ENCODE data around the gene RSPO1.

The RSPO1 gene

DNA sequence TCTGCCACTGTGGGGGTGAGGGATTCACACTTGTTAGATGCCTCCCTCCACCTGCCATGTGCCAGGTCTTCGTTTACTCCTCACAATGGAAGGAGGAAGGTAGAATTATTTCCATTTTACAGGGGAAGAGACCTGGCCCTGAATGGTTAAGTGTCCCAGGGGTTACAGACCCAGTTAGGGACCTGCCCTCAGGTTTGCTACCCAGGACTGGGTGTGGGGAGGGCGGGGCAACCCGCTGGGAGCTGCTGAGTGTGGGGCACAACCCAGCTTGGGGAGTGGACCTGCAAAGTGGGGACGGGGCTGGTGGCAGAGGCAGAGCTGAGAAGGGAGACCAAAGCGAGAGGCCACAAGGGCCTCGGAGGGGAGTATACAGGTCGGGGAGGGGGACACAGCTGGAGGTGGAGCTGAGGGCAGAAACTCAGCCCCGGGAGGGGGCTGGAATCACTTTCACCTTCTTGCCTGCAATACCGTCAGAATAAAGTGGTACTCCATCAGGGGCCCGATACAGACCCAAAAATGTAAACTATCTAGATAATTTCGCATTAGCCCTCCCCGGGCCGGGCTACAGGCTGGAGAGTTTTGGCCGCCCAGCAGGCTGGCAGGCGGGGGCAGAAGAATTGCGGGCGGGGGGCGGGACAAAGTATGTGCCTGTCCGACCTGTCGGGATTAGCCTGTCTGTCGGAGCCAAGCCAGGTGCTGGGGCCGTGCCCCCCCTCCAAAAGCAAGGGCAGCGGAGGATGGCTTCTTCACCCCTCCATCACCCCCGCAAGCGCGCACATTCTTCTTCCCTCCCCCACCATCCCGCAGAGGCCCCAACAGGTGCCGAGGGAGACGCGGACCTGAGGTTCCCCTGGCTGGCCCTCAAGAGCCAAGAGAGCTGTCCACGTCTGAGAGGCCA, 1.4 kb downstream of the RSPO1 start:
- DNase-seq (ENCODE audit: low read depth), result no peak
- no peak overlapping the region for H3K4me3 ChIP-seq (ENCODE audit: control insufficient read depth, low read depth, low read length)
- no peak for TF ChIP-seq CTCF (IDR thresholded peaks at IDR 0.05; ENCODE audit: control insufficient read depth, insufficient read depth, low read depth, low read length, missing control alignments)

- no peak overlapping the region for H3K4me3 ChIP-seq (ENCODE audit: control insufficient read depth, low read depth, low read length)
- no peak for DNase-seq (ENCODE audit: low read depth)
- no peak for TF ChIP-seq CTCF (IDR thresholded peaks at IDR 0.05; ENCODE audit: control insufficient read depth, insufficient read depth, low read depth, low read length, missing control alignments)
These were observed 3.7 kb downstream of the RSPO1 start for GRCh38 chr1:37631036-37631435.

DNA sequence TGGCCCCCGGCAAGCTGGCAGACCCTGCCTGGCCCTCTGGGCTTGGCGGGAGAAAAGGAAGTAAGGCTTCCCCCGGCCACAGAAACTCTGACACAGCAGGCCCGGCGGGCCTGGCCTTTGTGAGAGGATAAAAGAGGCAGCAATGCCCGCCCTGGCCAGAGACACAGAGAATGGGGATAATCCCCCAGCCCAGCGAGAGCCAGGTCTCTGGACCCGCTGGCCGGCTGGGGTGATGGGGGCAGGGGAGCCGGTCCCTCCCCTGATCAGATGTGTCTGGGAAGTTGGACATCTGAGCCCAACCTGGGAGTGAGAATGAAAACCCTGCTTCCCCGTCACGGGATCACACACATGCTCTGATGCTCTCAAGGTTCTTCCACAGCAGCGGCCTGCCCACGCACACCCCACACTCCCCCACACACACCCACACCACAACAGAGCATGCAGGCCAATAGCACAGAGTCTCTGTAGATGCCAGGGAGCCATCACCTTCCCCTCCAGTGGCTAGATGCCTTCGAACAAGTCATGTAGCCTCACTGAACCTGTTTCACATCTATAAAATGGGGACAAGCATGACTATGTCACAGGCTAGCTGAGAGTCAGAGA, 4.2 kb downstream of the RSPO1 start:
- H3K4me3 ChIP-seq (ENCODE audit: control insufficient read depth, low read depth, low read length), result no peak overlapping the region
- no peak for DNase-seq (ENCODE audit: low read depth)
- TF ChIP-seq CTCF (IDR thresholded peaks at IDR 0.05; ENCODE audit: control insufficient read depth, insufficient read depth, low read depth, low read length, missing control alignments), result no peak

DNA sequence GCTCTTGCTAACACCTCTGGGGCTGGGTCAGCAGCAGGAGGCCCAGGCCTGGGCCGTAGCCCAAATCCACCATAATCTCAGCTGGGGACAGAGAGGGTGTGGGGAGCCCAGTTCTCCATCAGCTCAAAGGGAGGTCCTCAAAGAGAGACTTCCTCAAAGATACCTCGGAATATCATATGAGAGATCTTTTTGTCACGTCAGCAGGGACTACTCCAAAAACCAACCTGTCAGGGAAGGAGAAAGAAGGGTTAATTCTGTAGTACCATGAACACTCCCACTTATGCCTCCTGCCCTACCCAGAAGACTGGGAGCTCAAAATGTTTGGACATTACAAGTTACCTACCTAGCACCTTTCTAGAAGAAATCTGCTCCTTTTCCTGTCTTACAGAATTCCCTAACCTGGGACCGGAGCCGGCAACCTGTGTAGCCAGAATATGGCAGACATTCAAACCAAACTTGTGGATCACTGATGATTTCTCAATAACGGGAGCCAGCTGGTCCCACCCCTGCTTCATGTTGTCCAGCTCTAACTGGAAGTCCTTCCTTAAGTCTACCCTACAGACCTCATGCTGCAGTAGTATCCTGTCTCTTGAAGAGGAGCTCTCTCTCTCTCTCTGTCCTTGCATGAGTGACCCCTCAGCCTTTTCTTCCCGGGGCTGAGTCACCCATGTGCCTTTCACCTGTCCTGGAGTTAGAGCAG, 4.8 kb downstream of the RSPO1 start:
- H3K4me3 ChIP-seq (ENCODE audit: control insufficient read depth, low read depth, low read length), result no peak overlapping the region
- no peak for TF ChIP-seq CTCF (IDR thresholded peaks at IDR 0.05; ENCODE audit: control insufficient read depth, insufficient read depth, low read depth, low read length, missing control alignments)
- no peak for DNase-seq (ENCODE audit: low read depth)

DNA sequence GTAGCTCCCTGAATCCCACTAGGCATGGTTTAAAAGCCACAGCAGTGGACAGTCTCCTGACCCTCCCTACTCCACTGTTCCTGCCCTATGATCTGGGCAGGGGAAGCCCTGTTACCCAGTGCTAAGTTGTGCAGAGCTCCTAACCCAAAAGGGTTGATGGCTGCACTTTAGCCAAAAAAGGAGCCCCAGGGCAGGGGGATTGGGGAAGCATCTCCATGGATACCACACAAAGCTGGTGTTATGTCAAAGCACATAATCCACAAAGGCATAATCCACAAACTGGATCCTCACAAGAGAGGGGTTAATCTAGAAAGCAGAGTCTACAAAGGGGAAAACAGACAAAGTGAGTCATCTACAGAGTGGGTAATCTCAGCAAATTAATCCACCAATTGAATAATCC, 5.7 kb downstream of the RSPO1 start:
- DNase-seq (ENCODE audit: low read depth), result no peak
- no peak overlapping the region for H3K4me3 ChIP-seq (ENCODE audit: control insufficient read depth, low read depth, low read length)
- no peak for TF ChIP-seq CTCF (IDR thresholded peaks at IDR 0.05; ENCODE audit: control insufficient read depth, insufficient read depth, low read depth, low read length, missing control alignments)

- no peak overlapping the region for H3K4me3 ChIP-seq (ENCODE audit: control insufficient read depth, low read depth, low read length)
- no peak for TF ChIP-seq CTCF (IDR thresholded peaks at IDR 0.05; ENCODE audit: control insufficient read depth, insufficient read depth, low read depth, low read length, missing control alignments)
- DNase-seq (ENCODE audit: low read depth), result no peak
These were observed 6.6 kb downstream of the RSPO1 start for GRCh38 chr1:37628026-37628556.
